HG03280 (cell line): Measurements from ENCODE around the gene FHOD3.

Source experiments
- ATAC-seq: cut with Tn5 transposase; IDR thresholded peaks from one replicate; pipeline ENCODE4 v1.9.1; 2021; ENCODE audit warnings: mild to moderate bottlenecking, moderate library complexity; ENCODE audit not compliant: unreplicated experiment

FHOD3 gene

GRCh38 chr18:36403896-36404820 is 106.6 kb downstream of the FHOD3 start:
- ATAC-seq = no peak

DNA sequence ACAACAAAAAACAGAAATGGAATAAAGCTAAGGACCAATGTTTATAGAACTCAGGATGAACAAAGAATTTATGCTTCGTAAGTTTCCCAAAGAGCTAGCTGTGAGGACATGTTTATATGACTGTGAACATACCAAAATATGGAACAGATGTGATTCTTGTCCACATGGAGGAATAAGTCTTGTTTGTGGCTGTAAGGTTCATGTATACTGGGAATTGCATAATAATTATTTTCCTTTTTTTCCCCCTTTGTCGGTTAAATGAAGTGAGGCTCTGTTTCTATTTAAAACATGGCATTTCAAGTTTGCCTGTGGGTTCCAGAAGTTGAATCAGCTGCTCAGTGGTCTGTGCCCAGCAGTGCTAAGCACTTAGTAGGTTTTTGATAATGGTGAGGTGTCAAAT is 108.1 kb downstream of the FHOD3 start:
- no peak for ATAC-seq

DNA sequence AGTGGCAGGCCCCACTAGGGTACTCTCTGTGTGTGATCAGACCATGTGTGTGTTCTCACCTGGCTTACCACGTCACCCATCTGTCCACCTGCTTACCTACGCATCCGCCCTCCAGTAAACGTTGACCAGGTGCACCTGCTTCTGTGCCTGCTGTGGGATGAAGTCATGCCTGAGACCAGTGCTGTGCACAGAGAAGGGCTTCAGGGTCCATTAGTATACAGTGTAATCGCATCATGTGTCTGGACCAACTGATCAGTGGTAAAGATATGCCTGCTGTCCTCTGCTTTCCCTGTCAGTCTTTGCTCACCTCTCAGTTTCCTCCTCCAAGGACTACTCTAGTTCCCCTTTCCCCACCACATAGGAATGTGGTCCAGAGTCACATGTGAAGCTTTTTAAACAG is 109.3 kb downstream of the FHOD3 start:
- no peak for ATAC-seq

DNA sequence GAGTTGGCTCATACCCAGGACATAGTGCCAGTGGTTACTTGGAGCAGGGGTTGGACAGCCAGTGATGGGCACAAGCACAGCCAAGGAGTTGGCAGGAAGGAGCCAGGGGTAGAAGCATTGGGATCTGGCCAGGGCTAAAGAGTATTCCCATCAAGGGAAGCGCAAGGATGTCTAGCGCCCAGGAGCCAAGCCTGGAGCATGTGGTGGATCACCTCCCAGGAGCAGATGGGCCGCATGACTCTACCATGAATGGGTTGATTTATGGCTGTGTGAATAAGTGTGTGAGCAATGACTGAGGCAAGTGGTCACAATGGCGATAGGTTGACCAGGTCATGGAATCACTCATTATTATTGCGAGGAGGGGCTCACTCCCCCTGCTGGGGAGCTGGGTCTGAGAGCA is 111.1 kb downstream of the FHOD3 start:
- no peak for ATAC-seq

- no peak for ATAC-seq
Measured at GRCh38 chr18:36409779-36410178, 112.3 kb downstream of the FHOD3 start.

DNA sequence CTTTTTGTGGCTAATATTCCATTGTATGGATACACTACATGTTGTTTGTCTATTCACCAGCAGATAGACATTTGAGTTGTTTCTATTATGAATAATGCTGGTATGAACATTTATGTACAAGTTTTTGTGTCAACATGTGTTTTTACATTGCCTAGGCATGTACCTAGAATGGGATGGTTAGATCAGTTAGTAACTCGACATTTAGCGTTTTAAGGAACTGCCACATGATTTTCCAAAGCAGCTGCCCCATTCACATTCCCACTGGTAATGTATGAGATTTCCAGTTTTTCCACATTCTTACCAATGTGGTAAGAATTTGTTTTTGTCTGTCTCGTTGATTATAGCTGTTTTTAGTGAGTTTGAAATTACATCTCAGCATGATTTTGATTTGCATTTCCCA is 112.8 kb downstream of the FHOD3 start:
- ATAC-seq = no peak

DNA sequence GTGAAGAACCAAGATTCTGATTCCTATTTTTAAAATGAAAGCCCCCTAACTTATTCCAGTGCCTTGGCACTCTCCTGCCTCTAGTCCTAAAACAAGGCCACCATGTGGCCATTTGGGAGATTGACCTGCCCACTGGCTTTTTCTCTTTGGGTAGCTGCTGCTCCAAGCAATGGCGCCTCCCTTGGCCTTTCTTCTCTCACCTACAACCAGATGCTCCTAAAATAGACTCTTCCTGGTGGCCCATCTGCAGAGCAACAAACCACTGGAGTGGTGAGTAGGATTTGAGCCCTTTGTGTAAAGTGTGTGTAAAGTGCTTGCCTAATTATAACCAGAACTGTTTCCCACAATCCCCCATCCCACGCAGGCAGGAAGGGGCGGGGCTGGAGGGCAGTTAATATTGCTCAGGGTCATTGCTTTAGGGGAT is 114.2 kb downstream of the FHOD3 start:
- no peak for ATAC-seq

GRCh38 chr18:36412778-36413177 is 115.3 kb downstream of the FHOD3 start:
- no peak for ATAC-seq

- ATAC-seq = no peak
Measured at GRCh38 chr18:36415171-36415570, 117.7 kb downstream of the FHOD3 start.

DNA sequence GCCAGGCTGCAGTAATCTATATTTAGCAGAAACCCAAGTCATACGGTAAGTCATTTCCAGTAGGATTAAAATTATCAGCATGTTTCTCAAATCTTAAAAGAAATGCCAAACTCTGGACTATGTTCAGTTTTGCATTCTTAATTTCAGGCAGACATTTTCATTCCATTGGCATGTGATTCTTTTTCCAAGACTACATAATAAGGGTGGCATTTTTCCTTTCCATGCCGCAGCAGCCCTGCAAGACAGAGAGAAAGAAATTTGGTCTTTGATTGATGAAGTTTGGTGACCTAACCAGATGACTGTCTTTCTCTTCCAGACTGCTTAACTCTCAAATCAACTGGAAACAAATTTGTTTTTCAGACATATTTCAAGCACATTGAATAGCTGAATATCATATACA is 118.1 kb downstream of the FHOD3 start:
- ATAC-seq = no peak

GRCh38 chr18:36419188-36419899 is 121.8 kb downstream of the FHOD3 start:
- ATAC-seq = no peak

GRCh38 chr18:36419900-36420531 is 122.5 kb downstream of the FHOD3 start:
- ATAC-seq = peak; percentile 71

GRCh38 chr18:36420826-36421225 is 123.3 kb downstream of the FHOD3 start:
- ATAC-seq = no peak

DNA sequence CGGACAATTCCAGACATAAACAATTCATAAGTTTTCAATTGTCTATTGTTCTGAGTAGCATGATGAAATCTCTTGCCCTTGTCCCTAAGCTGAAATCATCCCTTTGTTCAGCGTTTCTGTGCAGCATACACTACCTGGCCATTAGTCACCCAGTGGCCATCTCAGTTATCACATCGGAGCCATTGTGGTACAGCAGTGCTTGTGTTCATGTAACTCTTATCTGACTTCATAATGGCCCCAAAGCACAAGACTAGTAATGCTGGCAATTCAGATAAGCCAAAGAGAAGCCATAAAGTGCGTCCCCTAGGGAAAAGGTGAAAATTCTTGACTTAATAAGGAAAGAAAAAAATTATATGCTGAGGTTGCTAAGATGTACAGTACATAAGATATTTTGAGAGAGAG is 127.2 kb downstream of the FHOD3 start:
- ATAC-seq = no peak

GRCh38 chr18:36427369-36427768 is 129.9 kb downstream of the FHOD3 start:
- ATAC-seq = no peak

DNA sequence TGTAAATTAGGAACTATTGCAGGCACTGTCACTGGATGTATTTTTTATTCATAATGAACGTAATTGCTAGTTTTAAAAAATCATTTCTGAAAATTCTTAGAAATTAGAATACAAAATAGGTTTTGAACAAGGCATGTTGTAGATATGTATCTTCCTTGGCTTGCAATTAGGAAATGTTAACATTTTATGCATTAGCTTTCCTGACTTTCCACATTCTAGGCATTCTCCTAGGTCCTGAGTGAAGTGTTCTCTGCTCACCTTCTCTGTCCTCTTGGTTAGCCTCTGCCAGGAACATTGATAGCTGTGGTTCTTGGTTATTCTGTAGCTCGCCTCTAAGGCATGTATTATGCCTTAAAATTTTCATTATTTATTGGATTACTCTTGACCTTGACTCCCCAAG is 130.3 kb downstream of the FHOD3 start:
- no peak for ATAC-seq

- ATAC-seq = no peak
Measured at GRCh38 chr18:36428431-36429029, 131.0 kb downstream of the FHOD3 start.

GRCh38 chr18:36432880-36433555 is 135.5 kb downstream of the FHOD3 start:
- no peak for ATAC-seq

DNA sequence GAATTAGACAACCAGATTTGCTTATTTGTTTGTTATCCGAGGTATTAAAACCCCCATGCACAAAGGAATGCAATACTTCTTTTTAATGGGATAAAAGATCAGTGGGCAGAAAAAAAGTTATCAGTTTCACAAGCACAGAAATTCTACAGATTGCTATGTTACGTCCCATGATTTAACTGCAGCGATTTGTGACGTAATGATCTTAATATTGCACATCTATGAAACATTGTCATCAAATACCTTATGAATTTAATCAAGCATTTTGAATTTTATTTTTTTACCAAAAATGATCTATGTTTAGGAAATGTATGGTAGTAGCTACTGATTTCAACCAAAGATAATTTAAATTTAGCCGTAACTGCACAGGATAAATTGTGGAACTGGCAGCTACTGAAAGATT is 138.9 kb downstream of the FHOD3 start:
- no peak for ATAC-seq

DNA sequence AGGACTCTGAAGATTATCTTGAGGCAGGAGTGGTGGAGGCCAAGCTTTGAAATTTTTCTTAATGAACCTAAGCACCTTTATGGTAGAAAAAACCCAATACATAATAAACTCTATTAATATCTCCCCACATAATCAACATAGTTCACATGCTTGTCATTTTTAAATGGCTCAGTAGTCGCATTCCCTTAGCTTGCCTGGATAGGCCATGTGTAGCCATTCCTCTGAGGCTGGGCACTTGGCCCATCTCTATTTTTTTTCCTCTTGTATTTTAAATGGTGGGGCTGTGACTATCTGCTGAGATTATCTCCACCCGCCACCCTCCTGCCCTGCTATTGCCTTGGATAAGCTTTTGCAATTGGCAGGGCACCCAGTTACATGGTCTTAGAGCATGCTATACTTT is 143.1 kb downstream of the FHOD3 start:
- ATAC-seq = no peak
